Osteoblast (primary cell): Measurements from ENCODE around the gene MAP4K3. TPM values are rescaled to one million over a fixed set of nuclear protein-coding genes. Genes with fewer than 3 reads are reported as not detected.

Experiments used
- DNase-seq: peaks from one replicate; pipeline ENCODE4 v3.0.0; 2011; ENCODE audit warnings: low spot score, mixed read lengths; ENCODE audit not compliant: insufficient read length; ENCODE audit errors: missing footprints
- H2AFZ ChIP-seq: 2 replicates; pipeline ENCODE4 v1.6.0; 2011; ENCODE audit warnings: mild to moderate bottlenecking, low read length
- H3K27ac ChIP-seq: 2 replicates; pipeline ENCODE4 v1.5.1; 2011; ENCODE audit warnings: mild to moderate bottlenecking, low read depth, low read length, moderate library complexity
- H3K27me3 ChIP-seq: 2 replicates; pipeline ENCODE4 v1.6.0; 2012; ENCODE audit warnings: mild to moderate bottlenecking, control low read depth, inconsistent platforms, low read length, moderate library complexity; ENCODE audit not compliant: insufficient read depth
- H3K36me3 ChIP-seq: 2 replicates; pipeline ENCODE4 v1.5.1; 2011; ENCODE audit warnings: mild to moderate bottlenecking, low read length, control low read depth, moderate library complexity; ENCODE audit not compliant: insufficient read depth
- H3K4me1 ChIP-seq: 2 replicates; pipeline ENCODE4 v1.5.1; 2011; ENCODE audit warnings: mild to moderate bottlenecking, low read length, control low read depth, moderate library complexity; ENCODE audit not compliant: insufficient read depth
- H3K4me2 ChIP-seq: 2 replicates; pipeline ENCODE4 v1.6.0; 2011; ENCODE audit warnings: mild to moderate bottlenecking, low read length; ENCODE audit not compliant: insufficient read depth
- H3K4me3 ChIP-seq: fragments of 200-600 bp; sonication (generic); 3 replicates; pipeline ENCODE4 v1.5.1; 2012; ENCODE audit warnings: mild to moderate bottlenecking, low read length, inconsistent platforms; ENCODE audit not compliant: insufficient read depth
- H3K79me2 ChIP-seq: 2 replicates; pipeline ENCODE4 v1.6.0; 2012; ENCODE audit warnings: mild to moderate bottlenecking, low read length, control low read depth, inconsistent platforms; ENCODE audit not compliant: insufficient read depth
- H3K9me3 ChIP-seq: 2 replicates; pipeline ENCODE4 v1.5.1; 2011; ENCODE audit warnings: low read depth, low read length, control low read depth
- H4K20me1 ChIP-seq: 2 replicates; pipeline ENCODE4 v1.6.0; 2012; ENCODE audit warnings: mild to moderate bottlenecking, low read length, control low read depth; ENCODE audit not compliant: insufficient read depth
- CTCF ChIP-seq: IDR thresholded peaks from 2 replicates; pipeline ENCODE4 v1.5.1; 2011; ENCODE audit warnings: mild to moderate bottlenecking, low read depth, low read length, moderate library complexity; ENCODE audit errors: extremely low read depth
- total RNA-seq: library from RNA; depleted of rRNA; stranded (reverse); fragments of >200 nt; gene quantifications from 2 replicates; pipeline ENCODE4 v1.2.3, GENCODE V29; 2012

MAP4K3 gene
- total RNA-seq, 1 donor = 51.8 TPM

GRCh38 chr2:39375917-39376316, 61.2 kb downstream of the MAP4K3 start:
- H2AFZ ChIP-seq = no peak overlapping the region
- H3K36me3 ChIP-seq = peaks cover 18% of the 10 kb centered on the region
- peaks cover 7% of the 10 kb centered on the region for H4K20me1 ChIP-seq
- H3K27me3 ChIP-seq = no peaks in the 10 kb centered on the region
- peaks cover 83% of the 10 kb centered on the region for H3K79me2 ChIP-seq
- H3K9me3 ChIP-seq = no peaks in the 10 kb centered on the region
- TF ChIP-seq CTCF = no peak
- peaks cover 21% of the 10 kb centered on the region for H3K4me1 ChIP-seq
- H3K4me3 ChIP-seq = no peak overlapping the region
- no peak overlapping the region for H3K4me2 ChIP-seq
- DNase-seq = no peak
- H3K27ac ChIP-seq = no peak overlapping the region

GRCh38 chr2:39373181-39373802, 63.8 kb downstream of the MAP4K3 start:
- H3K4me3 ChIP-seq = no peak overlapping the region
- peaks cover 12% of the 10 kb centered on the region for H3K4me1 ChIP-seq
- no peaks in the 10 kb centered on the region for H3K9me3 ChIP-seq
- peaks cover 18% of the 10 kb centered on the region for H3K36me3 ChIP-seq
- H2AFZ ChIP-seq = no peak overlapping the region
- H3K4me2 ChIP-seq = no peak overlapping the region
- no peak for DNase-seq
- H4K20me1 ChIP-seq = peaks cover 17% of the 10 kb centered on the region
- TF ChIP-seq CTCF = no peak
- H3K27me3 ChIP-seq = no peaks in the 10 kb centered on the region
- peaks cover 78% of the 10 kb centered on the region for H3K79me2 ChIP-seq
- no peak overlapping the region for H3K27ac ChIP-seq

GRCh38 chr2:39370101-39370500, 67.0 kb downstream of the MAP4K3 start:
- TF ChIP-seq CTCF = no peak
- H3K36me3 ChIP-seq = peaks cover 9% of the 10 kb centered on the region
- H3K4me2 ChIP-seq = no peak overlapping the region
- no peak overlapping the region for H3K27ac ChIP-seq
- H3K4me3 ChIP-seq = no peak overlapping the region
- H3K9me3 ChIP-seq = no peaks in the 10 kb centered on the region
- H2AFZ ChIP-seq = no peak overlapping the region
- no peaks in the 10 kb centered on the region for H3K27me3 ChIP-seq
- H4K20me1 ChIP-seq = peaks cover 16% of the 10 kb centered on the region
- peaks cover 7% of the 10 kb centered on the region for H3K4me1 ChIP-seq
- peaks cover 76% of the 10 kb centered on the region for H3K79me2 ChIP-seq
- peak; percentile 38 for DNase-seq

- Histone ChIP-seq H3K27ac (no peak overlapping the region), H3K36me3 (peaks cover 9% of the 10 kb centered on the region), H3K4me1 (peaks cover 7% of the 10 kb centered on the region), H4K20me1 (peaks cover 14% of the 10 kb centered on the region), H3K4me3 (no peak overlapping the region), H3K4me2 (no peak overlapping the region), H3K27me3 (no peaks in the 10 kb centered on the region), H3K79me2 (peaks cover 79% of the 10 kb centered on the region), H3K9me3 (no peaks in the 10 kb centered on the region), H2AFZ (no peak overlapping the region)
- TF ChIP-seq CTCF = no peak
- DNase-seq = no peak
These were observed 68.2 kb downstream of the MAP4K3 start for GRCh38 chr2:39368846-39369245.
